ENCODE data around the gene MCF2.

DNA sequence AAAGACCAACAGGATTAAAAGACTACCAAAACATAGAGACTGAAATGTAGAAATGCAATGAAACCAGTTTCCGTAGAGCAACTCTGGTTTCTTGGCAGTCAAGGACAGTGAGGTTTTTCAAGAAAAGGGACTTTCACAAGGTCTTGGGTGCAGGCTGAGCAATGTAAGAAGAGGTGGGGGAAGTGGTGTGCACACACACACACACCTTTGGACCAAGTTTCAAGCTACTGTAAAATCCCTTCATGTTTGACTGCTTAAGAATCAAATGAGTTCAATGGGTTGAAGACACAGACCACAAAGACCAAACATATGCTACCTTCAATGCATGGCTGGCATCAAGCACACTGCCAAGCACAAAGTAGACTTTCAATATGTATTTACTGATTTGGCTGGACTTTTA is 17.8 kb upstream of the MCF2 start:
- TF ChIP-seq, protein P1, sequence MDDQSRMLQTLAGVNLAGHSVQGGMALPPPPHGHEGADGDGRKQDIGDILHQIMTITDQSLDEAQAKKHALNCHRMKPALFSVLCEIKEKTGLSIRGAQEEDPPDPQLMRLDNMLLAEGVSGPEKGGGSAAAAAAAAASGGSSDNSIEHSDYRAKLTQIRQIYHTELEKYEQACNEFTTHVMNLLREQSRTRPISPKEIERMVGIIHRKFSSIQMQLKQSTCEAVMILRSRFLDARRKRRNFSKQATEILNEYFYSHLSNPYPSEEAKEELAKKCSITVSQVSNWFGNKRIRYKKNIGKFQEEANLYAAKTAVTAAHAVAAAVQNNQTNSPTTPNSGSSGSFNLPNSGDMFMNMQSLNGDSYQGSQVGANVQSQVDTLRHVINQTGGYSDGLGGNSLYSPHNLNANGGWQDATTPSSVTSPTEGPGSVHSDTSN (IDR thresholded peaks at IDR 0.05) = no peak
- TF ChIP-seq, protein P2, sequence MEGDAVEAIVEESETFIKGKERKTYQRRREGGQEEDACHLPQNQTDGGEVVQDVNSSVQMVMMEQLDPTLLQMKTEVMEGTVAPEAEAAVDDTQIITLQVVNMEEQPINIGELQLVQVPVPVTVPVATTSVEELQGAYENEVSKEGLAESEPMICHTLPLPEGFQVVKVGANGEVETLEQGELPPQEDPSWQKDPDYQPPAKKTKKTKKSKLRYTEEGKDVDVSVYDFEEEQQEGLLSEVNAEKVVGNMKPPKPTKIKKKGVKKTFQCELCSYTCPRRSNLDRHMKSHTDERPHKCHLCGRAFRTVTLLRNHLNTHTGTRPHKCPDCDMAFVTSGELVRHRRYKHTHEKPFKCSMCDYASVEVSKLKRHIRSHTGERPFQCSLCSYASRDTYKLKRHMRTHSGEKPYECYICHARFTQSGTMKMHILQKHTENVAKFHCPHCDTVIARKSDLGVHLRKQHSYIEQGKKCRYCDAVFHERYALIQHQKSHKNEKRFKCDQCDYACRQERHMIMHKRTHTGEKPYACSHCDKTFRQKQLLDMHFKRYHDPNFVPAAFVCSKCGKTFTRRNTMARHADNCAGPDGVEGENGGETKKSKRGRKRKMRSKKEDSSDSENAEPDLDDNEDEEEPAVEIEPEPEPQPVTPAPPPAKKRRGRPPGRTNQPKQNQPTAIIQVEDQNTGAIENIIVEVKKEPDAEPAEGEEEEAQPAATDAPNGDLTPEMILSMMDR (IDR thresholded peaks at IDR 0.05) = no peak

Data from A549 (cell line).